A549 (cell line): ENCODE measurements around the gene FTCD.

Experiments
- HDAC2 ChIP-seq: fragments of 200-600 bp; sonication (generic); IDR thresholded peaks from 2 replicates; pipeline ENCODE4 v1.6.1; 2016
- HOXA7 ChIP-seq: fragments of 250-450 bp; sonication (Bioruptor Pico); IDR thresholded peaks from 2 replicates; pipeline ENCODE4 v1.5.0; 2020; ENCODE audit warnings: mild to moderate bottlenecking, moderate library complexity
- POLR2A ChIP-seq: IDR thresholded peaks from 2 replicates; pipeline ENCODE4 v1.6.1; 2012; ENCODE audit warnings: mild to moderate bottlenecking, low read length
- RFX5 ChIP-seq: fragments of 450-650 bp; IDR thresholded peaks from 2 replicates; pipeline ENCODE4 v1.7.1; 2014; ENCODE audit warnings: antibody characterized with exemption, mild to moderate bottlenecking, moderate library complexity
- ZFP36 ChIP-seq: fragments of 450-650 bp; IDR thresholded peaks from 2 replicates; pipeline ENCODE4 v1.6.1; 2014; ENCODE audit warnings: borderline replicate concordance; ENCODE audit not compliant: partially characterized antibody
- TF ChIP-seq, protein P1 (sequence below): fragments of >200 bp; sonication (Bioruptor Twin); formaldehyde crosslinking; IDR thresholded peaks from 3 replicates; pipeline ENCODE4 v1.5.1; 2016

DNA sequence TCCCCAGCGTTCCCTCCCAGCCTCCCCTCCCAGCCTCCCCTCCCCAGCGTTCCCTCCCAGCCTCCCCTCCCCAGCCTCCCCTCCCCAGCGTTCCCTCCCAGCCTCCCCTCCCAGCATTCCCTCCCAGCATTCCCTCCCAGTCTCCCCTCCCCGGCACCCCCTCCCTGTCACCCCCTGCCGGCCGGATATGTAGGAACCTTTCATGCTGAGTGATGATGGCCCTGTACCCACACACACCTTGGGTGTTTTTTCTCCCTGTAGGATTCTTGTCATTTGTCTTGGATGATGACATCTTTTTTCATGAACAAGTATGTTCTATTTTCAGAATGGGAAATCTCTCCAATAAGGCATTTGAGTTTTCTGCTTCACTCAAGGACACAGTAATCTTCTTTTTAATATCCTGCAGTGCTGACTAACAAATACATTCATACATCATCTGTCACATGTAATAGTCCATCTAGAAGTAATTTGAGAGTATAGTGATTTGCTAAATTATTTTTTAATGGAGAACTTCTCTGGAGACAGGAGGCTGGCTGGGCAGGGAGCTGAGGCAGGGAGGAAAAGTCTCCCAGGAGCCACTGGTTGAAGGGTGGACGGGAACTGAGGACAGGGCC is 19.5 kb downstream of the FTCD start:
- TF ChIP-seq, protein P1, sequence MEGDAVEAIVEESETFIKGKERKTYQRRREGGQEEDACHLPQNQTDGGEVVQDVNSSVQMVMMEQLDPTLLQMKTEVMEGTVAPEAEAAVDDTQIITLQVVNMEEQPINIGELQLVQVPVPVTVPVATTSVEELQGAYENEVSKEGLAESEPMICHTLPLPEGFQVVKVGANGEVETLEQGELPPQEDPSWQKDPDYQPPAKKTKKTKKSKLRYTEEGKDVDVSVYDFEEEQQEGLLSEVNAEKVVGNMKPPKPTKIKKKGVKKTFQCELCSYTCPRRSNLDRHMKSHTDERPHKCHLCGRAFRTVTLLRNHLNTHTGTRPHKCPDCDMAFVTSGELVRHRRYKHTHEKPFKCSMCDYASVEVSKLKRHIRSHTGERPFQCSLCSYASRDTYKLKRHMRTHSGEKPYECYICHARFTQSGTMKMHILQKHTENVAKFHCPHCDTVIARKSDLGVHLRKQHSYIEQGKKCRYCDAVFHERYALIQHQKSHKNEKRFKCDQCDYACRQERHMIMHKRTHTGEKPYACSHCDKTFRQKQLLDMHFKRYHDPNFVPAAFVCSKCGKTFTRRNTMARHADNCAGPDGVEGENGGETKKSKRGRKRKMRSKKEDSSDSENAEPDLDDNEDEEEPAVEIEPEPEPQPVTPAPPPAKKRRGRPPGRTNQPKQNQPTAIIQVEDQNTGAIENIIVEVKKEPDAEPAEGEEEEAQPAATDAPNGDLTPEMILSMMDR: no peak
- TF ChIP-seq RFX5: no peak
- TF ChIP-seq ZFP36: no peak
- TF ChIP-seq HOXA7 (CRISPR knock-in tag): no peak
- no peak for TF ChIP-seq HDAC2
- no peak for TF ChIP-seq POLR2A
